NCI-H2196 treated with DMSO at 0.1 percent for 48 hours (cell line): ENCODE measurements around the gene INSYN1.
"Not testable (repeated sequence)": the region's sequence is repeated elsewhere in the genome, so short reads cannot be mapped to it uniquely, and the experiment has no call there.

Experiments
- DNase-seq: peaks from one replicate; lab custom pipeline; 2025; ENCODE audit not compliant: unreplicated experiment; lab: John Stamatoyannopoulos, UW

The INSYN1 gene

GRCh38 chr15:73750438-73750837 lies 2.7 kb downstream of the INSYN1 start:
- DNase-seq, result no peak

GRCh38 chr15:73749971-73750370 lies 3.2 kb downstream of the INSYN1 start:
- no peak for DNase-seq

GRCh38 chr15:73749533-73749932 lies 3.6 kb downstream of the INSYN1 start:
- DNase-seq, result no peak

- DNase-seq, result no peak
These were observed 4.4 kb downstream of the INSYN1 start for GRCh38 chr15:73748730-73749129.

- DNase-seq, result no peak
These were observed 5.1 kb downstream of the INSYN1 start for GRCh38 chr15:73747847-73748590.

- DNase-seq, result no peak
These were observed 6.3 kb downstream of the INSYN1 start for GRCh38 chr15:73746883-73747282.

DNA sequence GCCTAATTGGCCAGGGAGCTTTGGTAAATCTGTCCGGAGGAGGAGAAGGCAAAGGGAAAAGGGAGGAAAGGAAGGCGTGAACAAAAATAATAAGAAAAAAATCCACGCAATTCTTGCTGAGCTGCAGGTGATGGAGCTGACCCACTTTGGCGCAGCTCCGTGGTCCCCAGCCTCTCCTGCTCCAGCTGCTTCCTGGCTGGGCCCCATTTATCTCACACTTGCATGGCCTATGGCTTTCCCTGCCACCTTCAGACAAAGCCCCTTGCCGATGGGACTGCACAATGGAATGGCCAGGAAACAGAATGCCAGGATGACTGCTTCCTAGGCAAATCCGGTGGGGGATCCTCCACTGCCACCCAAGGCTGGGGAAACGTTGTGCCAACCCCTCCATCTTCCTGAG lies 6.9 kb downstream of the INSYN1 start:
- DNase-seq, result no peak

DNA sequence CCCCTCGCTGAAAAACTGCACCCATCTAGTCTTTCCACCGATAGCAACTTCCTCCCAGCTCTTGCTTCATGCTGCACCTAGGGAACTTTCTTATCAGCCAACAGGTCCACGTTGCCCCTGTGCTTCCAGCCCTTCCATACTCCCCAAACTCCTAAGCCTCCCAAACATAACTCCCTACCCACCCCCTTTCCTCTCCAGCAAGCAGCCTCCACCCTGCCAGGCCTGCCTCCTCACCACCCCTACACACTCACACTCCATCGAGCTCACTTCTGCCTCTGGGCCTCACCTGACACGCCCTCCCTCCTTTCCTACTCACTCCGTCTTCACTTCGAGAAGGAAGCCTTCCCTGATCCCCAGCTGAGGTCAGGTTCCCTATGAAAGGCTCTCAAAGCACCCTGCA lies 8.1 kb downstream of the INSYN1 start:
- no peak for DNase-seq

DNA sequence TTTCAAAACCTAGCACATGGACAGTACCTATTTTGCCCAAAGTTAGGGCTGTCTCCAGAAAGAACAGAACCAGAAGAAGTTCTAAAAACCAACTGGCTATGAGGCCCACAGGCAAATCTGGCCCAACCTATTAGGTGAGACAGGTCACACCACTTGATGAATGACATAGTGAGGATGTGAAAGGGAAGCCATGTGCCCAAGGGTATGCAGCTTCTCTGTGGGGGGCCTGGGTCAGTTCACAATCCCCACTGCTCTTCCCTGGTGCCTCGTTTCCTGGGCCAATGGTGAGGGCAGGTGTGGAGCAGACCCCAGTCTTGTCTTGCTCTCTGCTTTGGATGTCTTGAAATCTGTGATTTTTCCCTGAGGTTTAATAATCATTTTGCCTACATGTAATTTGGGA lies 8.9 kb downstream of the INSYN1 start:
- no peak for DNase-seq

DNA sequence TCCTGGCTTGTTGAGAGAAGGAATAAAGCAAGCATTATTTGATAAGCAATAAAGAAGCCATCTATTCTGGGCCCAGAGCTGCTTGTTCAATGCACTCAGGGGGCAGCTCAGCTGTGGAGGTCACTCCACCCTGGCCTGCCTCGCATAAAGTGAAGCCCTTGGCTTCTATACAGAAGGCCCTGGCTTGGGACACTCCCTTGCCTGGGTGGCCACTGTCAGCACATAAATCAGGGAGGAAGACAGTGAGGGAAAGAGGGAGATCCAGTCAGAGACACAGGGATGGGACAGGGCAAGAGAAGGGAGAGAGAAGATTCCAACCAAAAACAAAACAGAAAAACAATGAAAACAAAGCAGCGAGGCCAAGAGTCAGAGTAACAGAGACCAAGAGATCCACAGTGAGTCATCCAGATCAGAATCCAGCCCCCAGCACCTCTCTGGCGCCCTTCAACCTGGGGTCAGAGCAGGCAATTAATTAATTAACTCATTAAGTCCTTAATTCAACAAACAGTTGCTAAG lies 11.8 kb downstream of the INSYN1 start:
- no peak for DNase-seq

DNA sequence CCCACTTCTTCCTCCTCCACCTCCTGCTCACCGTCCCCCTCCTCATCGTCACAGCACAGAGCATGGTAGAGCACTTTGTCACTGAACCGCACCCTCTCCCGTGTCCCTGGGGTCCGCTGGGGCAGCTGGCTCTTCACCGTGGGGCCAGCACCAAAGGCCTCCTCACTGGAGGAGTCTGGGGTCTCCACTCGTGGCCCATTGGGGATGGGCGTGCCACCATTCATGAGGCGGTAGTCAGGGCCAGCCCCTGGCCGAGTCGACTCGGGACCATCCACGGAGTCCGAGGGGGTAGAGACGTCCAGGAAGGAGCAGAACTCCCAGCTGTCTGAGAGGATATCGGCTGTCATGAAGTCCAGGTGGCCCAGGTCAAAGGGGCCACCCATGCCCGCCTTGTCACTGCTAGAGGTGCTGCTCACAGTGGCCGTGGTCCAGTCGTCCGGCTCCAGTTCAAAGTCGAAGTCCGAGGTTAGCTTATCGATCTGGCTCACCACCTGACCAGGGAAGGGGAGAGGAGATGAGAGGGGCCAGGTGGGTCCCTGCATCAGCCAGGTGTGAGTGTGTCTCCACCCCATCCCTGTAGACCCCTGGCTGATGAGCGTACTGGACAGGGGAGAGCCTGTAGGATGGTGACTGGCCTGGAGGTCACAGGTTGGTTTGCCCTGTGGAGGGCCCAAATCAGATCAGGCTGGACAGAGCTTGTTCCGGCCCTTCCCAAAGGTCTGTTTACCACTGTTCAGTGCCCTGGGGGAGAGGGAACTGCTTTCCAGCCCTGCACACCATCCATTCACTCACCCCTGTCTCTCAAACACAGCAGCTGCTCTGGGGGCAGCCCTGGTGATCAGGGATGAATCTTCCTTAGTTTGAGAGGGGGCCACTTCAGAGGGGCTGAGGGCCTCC lies 12.8 kb downstream of the INSYN1 start:
- no peak for DNase-seq

GRCh38 chr15:73737535-73737934 lies 15.6 kb downstream of the INSYN1 start:
- DNase-seq, result no peak

DNA sequence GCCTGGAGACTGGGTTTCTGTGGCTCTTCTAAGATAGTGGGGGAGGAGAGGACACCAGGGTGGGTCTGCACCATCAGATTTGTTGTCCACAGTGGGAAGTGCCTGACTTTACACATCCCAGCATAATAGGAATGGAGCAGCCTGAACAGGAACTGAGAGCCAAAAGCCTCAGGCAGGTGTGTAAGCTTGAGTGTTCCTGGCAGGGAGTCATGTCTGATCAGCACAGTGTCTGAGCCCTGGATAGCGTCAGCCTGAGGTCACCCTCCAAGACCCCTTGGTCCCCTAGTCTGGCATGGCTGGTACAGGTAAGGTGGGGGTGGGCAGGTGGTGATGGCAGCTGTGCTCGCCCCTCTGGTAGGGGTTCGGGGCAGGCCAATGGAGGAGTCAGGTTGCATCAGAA lies 20.2 kb downstream of the INSYN1 start:
- DNase-seq, result no peak

- DNase-seq, result not testable (repeated sequence)
These were observed 21.1 kb downstream of the INSYN1 start for GRCh38 chr15:73732051-73732450.

GRCh38 chr15:73727330-73727976 lies 25.7 kb downstream of the INSYN1 start:
- DNase-seq, result no peak

- DNase-seq, result no peak
These were observed 28.9 kb downstream of the INSYN1 start for GRCh38 chr15:73724212-73724611.

DNA sequence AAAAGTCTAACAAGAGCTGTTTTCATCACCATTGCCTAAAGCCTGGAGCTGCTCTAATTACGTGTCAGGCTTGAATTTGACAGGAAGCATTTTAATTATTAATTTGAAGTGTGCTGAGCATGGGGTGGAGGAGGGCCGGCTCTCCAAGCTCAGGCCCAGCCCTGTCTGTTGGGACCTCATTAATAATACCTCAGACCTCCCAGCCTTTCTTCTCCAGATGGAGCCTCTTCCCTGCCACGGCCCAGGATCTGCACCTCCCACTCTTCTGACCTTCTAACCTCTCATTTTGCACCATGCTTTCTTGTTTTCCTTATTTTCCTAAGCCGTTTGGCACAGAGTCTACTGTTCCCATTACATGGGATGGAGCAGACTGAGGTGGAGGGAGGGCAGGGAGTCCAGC lies 30.0 kb downstream of the INSYN1 start:
- no peak for DNase-seq

GRCh38 chr15:73722425-73722824 lies 30.7 kb downstream of the INSYN1 start:
- DNase-seq, result no peak

- no peak for DNase-seq
These were observed 34.5 kb downstream of the INSYN1 start for GRCh38 chr15:73718694-73719093.

- DNase-seq, result no peak
These were observed 35.3 kb downstream of the INSYN1 start for GRCh38 chr15:73717802-73718201.

- no peak for DNase-seq
These were observed 35.9 kb downstream of the INSYN1 start for GRCh38 chr15:73717206-73717605.

DNA sequence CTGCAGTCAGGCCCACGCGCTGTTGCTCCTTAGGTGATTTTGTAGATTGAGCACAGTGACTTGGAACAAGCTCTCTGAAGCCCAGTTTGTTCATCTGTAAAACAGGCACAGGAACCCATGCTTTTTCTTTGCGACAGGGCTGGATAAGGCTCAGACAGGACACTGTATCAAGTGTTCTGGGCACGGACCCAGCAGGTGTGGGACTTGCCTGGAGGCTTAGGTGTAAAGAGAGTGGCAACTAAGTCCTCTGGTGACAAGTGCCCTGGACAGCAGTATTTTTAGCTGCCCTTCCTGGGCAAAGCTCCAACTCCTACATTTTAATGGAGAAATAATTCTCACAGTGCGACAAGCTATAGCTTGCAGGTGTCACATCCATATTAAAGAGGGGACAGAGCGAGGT lies 36.7 kb downstream of the INSYN1 start:
- peak; percentile 9 for DNase-seq
